KG1 (cell line): ENCODE results near the gene GLYR1.

ENCODE experiments used
- DNase-seq: peaks from one replicate; lab custom pipeline; 2025; lab: John Stamatoyannopoulos, UW

The GLYR1 gene

DNA sequence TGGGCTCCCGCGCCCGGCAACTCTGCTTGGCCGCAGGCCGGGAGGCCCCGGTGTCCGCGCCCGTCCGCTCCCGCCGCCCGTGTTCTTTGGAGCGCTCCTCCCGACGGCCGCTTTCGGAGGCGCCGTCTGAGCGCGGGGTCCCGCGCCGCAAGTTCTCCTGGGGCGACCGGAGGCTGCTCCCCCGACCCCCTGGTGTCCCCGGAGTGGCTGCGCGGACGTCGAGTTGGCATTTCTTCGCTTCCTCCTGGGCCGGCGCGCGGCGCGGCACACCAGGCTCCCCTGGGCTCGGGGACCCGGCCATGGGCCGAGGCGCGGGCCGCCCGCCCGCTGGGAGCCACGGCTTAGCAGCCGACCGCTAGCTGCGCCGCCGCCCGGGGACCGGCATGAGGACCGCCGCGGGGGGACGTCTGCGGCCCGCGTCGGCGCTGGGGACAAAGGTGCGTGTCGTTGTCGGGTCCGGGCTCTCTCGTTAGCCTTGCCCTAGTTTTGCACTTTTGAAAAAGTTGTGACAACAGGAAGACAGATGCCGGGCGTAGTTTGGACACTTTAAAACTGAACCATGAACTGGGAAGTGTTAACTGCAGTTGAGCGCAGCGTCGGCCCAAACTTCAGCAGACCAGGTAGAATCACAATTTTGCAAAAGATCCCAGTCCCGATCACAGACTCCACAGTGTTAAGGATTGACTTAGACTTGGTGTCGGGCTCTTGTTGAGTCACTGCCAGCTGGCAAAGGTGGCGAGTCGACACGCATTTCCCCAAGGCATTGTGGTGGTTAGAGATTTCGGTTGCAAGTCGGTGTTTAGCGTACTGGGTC is 893 bp upstream of the GLYR1 start:
- peak; percentile 23 for DNase-seq

DNA sequence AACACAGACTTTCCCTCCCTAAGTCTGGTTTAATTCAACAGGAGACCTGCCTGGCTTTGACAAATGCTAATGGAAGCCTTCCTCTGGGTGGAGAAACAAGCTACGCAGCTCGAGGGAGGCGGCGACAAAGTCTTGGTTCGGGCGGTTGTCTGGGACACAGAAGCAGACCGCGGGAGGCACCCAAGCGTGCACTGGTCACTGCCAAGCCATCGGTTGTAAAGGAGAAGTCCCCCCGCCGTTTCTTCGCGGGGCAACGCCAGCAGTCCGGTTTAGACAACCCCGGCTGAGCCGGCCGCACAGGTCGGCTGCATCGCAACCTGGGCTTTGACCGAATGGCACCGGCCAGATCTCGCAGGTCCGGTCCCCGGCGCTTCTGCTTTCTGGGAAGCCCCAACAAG is 586 bp downstream of the GLYR1 start:
- DNase-seq = no peak

GRCh38 chr16:4840984-4841383 is 6.1 kb downstream of the GLYR1 start:
- DNase-seq = no peak

- DNase-seq = no peak
These were observed 7.1 kb downstream of the GLYR1 start for GRCh38 chr16:4839942-4840341.

DNA sequence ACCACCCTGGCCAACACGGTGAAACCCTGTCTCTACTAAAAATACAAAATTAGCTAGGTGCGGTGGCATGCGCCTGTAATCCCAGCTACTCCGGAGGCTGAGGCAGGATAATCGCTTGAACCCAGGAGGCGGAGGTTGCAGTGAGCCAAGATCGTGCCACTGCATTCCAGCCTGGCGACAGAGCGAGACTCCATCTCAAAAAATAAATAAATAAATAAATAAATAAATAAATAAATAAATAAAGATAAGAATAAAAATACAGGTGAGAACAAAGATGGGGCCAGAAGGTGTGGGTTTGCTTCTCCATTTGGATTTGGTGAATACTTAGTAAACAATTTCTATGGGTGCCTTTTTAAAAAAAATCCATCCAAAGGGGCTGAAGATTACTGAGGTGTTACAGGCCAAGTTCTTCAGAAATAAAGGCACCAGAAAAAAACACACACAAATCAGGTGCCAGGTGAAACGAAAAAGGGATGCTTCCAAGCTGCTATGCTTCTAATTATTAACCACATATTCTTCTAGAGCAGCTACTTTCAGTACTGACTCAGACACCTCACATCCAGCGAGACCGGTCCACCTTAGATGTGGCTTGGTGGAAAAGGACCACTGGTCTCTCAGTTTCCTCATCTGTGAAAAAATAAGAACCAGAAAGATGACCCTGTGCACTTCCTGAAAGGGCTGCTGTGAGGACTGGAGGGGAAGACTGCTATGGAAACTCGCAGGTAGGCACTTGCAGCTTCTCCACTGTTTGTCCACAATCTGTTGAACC is 9.2 kb downstream of the GLYR1 start:
- DNase-seq = no peak

DNA sequence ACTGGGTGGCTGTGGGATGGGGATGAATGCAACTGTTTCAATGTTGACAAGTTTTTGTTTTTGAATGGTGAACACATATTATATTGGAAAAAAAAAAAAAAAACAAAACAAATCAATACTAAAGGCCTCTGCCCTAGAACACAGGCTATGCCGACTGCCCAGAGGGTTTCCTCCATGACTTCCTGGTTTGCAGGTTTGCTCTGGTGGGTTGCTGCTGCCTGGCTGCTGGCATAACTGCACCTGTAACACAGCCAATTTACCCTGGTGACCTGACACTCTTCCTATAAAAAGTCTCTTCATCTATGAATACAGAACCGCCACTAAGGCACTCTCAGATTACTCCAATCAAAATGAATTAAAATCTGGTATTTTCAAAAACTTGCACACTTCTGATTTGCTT is 10.4 kb downstream of the GLYR1 start:
- DNase-seq = no peak

- DNase-seq = no peak
These were observed 13.5 kb downstream of the GLYR1 start for GRCh38 chr16:4833584-4833983.

DNA sequence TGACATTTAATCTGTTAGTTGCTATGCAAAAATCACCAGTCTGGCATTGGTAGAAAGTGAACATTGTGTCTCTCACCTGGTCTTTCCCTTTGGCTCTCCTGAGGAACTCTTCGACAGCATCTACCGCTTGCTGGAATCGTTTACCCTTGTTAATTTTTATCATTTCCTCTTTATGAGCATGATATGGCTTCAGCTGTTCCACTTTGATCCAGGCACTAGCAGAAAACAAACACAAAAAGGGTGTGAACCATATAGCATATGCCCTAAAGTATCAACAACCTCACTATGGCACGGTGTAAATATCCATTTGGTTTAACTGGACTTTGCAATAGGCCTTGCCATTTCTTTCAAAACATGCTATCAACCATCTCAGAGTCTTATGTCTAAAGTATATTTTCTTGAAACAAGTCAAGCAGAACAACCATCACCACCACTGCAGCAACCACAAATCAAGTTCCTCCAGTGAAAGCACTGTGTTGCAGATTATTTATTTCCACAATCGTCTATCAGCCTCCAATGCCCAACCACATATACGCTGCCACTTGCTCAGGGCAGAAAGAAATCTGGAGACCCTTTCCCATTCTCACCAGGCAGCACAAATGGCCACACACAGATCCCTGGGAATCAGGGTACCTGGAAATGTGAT is 14.3 kb downstream of the GLYR1 start:
- DNase-seq = no peak

GRCh38 chr16:4831616-4832015 is 15.5 kb downstream of the GLYR1 start:
- no peak for DNase-seq

DNA sequence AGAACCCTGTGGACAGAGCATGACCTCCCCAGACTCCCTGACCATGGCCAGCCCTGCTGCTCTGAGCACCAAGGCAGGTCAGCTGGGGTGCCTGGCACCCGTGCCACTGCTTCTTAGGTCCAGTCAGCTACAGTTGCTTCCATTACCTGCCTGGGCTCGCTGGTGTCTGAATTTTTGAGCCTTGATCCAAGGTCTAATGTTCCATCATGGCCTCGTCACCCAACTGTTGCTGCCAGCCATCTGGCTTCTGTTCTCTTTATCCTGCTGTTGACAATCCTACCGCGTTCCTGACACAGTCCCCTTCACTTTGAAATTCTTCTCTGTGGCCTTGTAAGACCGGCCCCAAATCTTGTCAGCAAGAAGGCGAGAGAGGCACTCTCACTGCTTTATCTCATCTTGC is 16.7 kb downstream of the GLYR1 start:
- no peak for DNase-seq

DNA sequence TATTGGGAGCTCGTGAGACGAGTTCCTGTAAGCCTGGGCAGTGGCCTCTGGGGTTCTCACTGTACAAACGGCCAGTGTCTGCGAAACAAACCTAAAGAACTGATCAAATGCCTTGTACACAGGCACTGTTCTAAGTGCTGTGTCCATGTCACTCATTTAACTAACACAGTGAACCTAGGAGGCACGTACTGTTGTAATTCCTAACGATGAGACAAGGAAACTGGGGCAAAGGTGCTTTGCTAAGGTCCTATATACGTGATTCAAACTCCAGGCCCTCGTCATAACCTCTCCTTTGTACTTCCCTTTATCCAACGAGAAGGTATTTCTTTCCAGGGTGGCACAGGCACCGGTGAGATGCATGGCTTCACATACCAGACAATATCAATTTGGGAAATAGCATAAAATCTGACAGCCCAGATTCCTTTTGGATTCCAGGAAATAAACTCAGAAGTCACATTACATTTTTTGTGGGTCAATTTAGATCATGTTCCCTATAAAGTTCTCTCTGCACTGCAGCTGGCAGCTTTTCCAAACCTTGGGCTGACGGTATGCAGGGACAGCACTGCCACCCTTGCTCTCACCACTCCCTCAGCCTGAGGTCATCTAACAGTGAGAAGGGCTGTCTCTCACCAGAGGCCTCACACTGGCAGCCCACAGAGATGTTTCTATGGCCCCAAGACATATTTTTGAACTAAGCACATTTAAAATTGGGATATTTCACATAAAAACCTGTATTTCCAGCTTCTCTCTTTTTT is 18.3 kb downstream of the GLYR1 start:
- DNase-seq = no peak

GRCh38 chr16:4826980-4827379 is 20.1 kb downstream of the GLYR1 start:
- DNase-seq = no peak

GRCh38 chr16:4826526-4826925 is 20.6 kb downstream of the GLYR1 start:
- no peak for DNase-seq

DNA sequence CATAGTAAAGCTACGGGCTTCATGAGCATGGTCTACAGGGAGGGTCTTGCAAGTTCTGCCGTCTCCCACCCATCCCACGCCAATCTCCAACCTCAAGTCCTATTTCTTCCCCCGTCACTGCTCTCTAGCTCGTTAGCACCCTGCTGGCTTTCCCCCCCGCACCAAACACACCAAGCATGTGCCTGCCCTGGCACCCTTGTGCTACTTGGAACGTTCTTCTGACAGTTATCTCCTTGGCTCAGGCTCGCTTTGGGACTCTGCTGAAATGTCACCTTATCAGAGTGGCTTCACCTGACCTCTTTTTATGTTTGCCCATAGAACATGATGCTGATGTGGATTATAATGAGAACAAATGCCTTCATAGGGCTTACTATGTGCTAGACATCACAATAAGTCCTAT is 21.9 kb downstream of the GLYR1 start:
- DNase-seq = no peak

- no peak for DNase-seq
These were observed 26.4 kb downstream of the GLYR1 start for GRCh38 chr16:4820652-4821051.

DNA sequence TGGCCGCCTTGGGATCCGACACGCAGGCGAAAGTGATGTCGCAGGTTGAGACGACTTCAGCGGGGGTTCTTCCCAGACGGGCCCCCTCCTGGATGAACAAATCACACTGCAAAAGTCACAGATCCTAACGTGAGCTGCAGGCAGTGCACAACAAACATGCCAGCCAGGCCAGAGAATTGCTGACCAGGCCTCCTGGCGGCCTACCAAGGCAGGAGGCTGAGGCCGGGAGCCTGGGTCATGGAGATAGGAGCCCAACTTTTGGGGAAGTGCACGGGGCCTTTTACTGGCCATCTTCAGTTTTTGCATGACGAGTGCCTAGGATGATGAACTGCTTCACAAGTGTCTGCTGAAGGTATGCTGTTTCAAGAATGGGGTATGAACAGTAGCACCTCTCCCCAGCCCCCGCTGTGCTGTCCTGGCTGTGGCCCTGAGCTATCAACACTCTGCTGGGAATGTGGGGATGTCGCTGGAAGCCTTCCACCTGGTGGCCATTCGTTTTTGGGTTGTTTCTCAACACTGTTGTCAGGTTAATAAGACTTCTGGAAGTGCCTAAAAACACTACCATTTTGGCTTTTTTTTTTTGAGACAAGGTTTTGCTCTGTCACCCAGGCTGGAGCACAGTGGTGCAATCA is 32.4 kb downstream of the GLYR1 start:
- no peak for DNase-seq

- no peak for DNase-seq
These were observed 33.0 kb downstream of the GLYR1 start for GRCh38 chr16:4814046-4814445.

DNA sequence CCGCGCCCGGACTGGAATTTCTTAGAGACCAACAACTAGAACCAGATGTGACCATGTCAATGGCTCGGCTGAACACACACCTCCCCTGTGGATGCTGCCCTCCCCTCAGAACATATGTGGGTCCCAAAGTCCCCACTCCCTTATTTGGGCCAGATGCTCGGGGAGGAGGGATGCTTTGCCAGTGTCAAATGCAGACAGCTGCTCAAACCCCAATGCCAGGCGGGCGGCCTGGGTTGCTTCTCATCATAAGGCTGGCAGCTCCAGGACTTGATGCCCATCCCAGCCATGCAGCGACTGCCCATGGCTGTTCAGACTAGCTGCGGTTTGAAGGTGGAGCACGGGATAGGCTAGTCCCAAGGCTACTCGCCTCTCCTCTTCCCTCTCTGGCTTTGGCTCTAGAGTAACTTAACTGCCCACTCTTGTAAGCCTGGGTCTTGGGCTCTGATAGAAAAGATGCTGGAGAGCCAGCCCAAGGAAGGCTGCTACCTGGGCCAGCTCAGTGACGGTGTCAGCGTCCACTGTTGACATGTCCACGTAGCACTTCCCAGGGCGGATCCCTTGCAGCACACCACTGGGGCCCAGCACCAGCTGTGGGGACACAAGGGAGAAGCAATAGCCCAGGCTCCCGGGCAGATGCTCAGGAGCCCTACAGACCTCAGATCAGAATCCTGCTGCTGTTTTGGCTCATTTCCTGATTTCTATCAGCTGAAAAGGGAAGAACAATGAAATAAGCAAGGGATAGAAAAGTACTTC is 33.7 kb downstream of the GLYR1 start:
- no peak for DNase-seq

- DNase-seq = no peak
These were observed 35.3 kb downstream of the GLYR1 start for GRCh38 chr16:4811773-4812172.

DNA sequence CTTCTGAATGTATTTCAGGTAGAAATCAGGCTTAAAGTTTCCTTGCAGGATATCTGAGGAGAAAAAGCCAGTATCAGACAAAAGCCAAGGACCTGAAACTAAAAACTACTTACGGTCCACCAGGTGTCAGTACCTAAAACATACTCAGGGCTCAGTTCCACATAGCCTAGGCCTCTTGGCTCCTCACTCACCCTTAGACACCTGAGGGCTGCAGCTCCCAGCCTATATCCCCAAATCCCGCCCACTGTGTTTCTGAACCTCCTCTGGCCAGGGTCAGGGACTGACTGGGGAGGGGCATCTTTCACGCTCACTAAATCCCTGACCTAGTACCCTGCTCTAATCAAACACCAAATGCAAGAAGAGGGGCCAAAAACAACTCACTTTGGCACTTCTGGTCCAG is 35.8 kb downstream of the GLYR1 start:
- no peak for DNase-seq

DNA sequence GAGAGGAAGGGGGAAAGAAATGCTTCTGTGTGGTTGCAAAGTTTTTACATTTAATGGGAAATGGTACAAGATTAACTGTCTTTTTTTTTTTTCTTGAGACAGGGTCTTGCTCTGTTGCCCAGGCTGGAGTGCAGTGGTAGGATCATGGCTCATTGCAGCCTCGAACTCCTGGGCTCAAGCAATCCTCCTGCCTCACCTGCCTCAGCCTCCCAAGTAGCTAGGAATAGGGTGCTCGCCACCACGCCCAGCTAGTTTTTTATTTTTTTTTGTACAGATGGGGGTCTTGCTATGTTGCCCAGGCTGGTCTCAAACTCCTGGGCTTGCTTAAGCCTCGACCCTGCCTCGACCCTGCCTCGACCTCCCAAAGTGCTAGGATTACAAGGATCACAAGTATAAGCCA is 40.8 kb downstream of the GLYR1 start:
- DNase-seq = no peak
